ENCODE results near the gene S100P.

DNA sequence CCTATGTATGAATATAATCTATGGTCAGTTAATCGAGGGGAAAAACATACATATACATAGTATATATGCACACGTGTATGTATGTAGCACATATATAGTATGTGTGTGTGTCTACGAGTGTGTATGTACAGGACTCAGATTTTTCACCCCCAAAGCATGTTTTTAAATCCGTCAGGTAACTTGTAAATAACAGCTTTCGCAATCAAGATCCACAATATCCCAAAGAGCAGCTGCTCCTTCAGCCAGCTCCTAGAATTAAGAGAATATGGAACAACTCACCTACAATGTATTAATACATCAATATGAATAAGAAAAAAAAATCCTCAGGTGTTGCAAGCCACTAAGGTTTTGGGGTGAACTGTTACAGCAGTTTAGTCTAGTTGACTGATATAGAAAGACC lies 12.5 kb downstream of the S100P start:
- TF ChIP-seq CTCF (IDR thresholded peaks at IDR 0.05 in 4 of 5, conservative IDR thresholded peaks at IDR 0.05 in 1 of 5) (no peak), POLR2A (IDR thresholded peaks at IDR 0.05) (no peak)

Data from gastrocnemius medialis (tissue), 4 donors.